PC-3 (cell line): ENCODE data around the gene SETMAR. TPM values are rescaled to one million over a fixed set of nuclear protein-coding genes. Genes with fewer than 3 reads are reported as not detected.

Experiments
- ATAC-seq: fragments of 200-7000 bp; cut with Tn5 transposase; 2 replicates; pipeline ENCODE4 v1.9.1; 2020; ENCODE audit warnings: mild to moderate bottlenecking, moderate library complexity
- Bru-seq: library from RNA; stranded (reverse); fragments of 400-500 nt; gene quantifications from one replicate; lab custom pipeline; 2021; lab: Mats Ljungman, UMichigan
- BruChase-seq, 2 experiments: library from RNA; stranded (reverse); fragments of 400-500 nt; gene quantifications; one replicate each; lab custom pipeline; 2021; lab: Mats Ljungman, UMichigan
- BruUV-seq: library from RNA; stranded (reverse); fragments of 400-500 nt; replicated peaks from 2 replicates; lab custom pipeline; 2021; lab: Mats Ljungman, UMichigan
- CTCF ChIA-PET: fragments of 300-600 bp; sonication (Branson Sonifier 250); formaldehyde crosslinking; loops from one replicate; lab custom pipeline; 2022; ENCODE audit warnings: antibody characterized with exemption; lab: Charles Lee
- POLR2A ChIA-PET: fragments of 300-600 bp; sonication (Branson Sonifier 250); formaldehyde crosslinking; loops from one replicate; lab custom pipeline; 2022; ENCODE audit warnings: antibody characterized with exemption; ENCODE audit not compliant: unreplicated experiment; lab: Charles Lee
- DNase-seq: peaks from one replicate; pipeline ENCODE4 v3.0.0-alpha.2; 2015
- H2AFZ ChIP-seq: fragments of 300-600 bp; sonication (generic); 2 replicates; pipeline ENCODE4 v1.6.0; 2016; ENCODE audit warnings: antibody characterized with exemption, low read length
- H3F3A ChIP-seq: fragments of 300-600 bp; sonication (generic); one replicate; pipeline ENCODE4 v1.6.0; 2017; ENCODE audit warnings: antibody characterized with exemption, low read length, control low read depth, mild to moderate bottlenecking; ENCODE audit not compliant: unreplicated experiment
- H3K27ac ChIP-seq: fragments of 300-600 bp; sonication (generic); 2 replicates; pipeline ENCODE4 v1.5.1; 2016; ENCODE audit warnings: mild to moderate bottlenecking, low read length
- H3K27me3 ChIP-seq: fragments of 300-600 bp; sonication (generic); 2 replicates; pipeline ENCODE4 v1.6.1; 2016; ENCODE audit warnings: low read length, mixed read lengths
- H3K36me3 ChIP-seq: fragments of 300-600 bp; sonication (generic); 2 replicates; pipeline ENCODE4 v1.6.1; 2016; ENCODE audit warnings: low read depth, mixed run types, low read length, mixed read lengths
- H3K4me1 ChIP-seq: fragments of 300-600 bp; sonication (generic); 2 replicates; pipeline ENCODE4 v1.5.1; 2016; ENCODE audit warnings: low read length; ENCODE audit not compliant: insufficient read depth
- H3K4me2 ChIP-seq: fragments of 300-600 bp; sonication (generic); 2 replicates; pipeline ENCODE4 v1.6.0; 2016; ENCODE audit warnings: low read length
- H3K4me3 ChIP-seq: fragments of 300-600 bp; sonication (generic); 2 replicates; pipeline ENCODE4 v1.5.1; 2016; ENCODE audit warnings: mild to moderate bottlenecking, low read length, mixed read lengths
- H3K79me2 ChIP-seq: fragments of 300-600 bp; sonication (generic); 2 replicates; pipeline ENCODE4 v1.6.1; 2017; ENCODE audit warnings: low read length, mixed read lengths
- H3K9ac ChIP-seq: fragments of 300-600 bp; sonication (generic); 2 replicates; pipeline ENCODE4 v1.6.0; 2016; ENCODE audit warnings: mild to moderate bottlenecking, low read length
- H3K9me2 ChIP-seq: fragments of 300-600 bp; sonication (generic); replicated peaks from 2 replicates; pipeline ENCODE4 v1.6.1; 2016; ENCODE audit warnings: mixed run types, low read length, mixed read lengths
- H3K9me3 ChIP-seq: fragments of 300-600 bp; sonication (generic); 2 replicates; pipeline ENCODE4 v1.6.1; 2016; ENCODE audit warnings: low read length, mixed read lengths
- H4K20me1 ChIP-seq: fragments of 300-600 bp; sonication (generic); 2 replicates; pipeline ENCODE4 v1.6.1; 2016; ENCODE audit warnings: low read length, mixed read lengths
- CTCF ChIP-seq: fragments of 300-600 bp; sonication (generic); conservative IDR thresholded peaks from 2 replicates; pipeline ENCODE4 v1.5.1; 2017; ENCODE audit warnings: antibody characterized with exemption, low read depth, mild to moderate bottlenecking, low read length
- EZH2 ChIP-seq: fragments of 300-600 bp; sonication (generic); IDR thresholded peaks from one replicate; pipeline ENCODE4 v1.6.1; 2017; ENCODE audit warnings: antibody characterized with exemption, mild to moderate bottlenecking, low read length; ENCODE audit not compliant: unreplicated experiment
- EZH2phosphoT487 ChIP-seq: fragments of 300-600 bp; sonication (generic); IDR thresholded peaks from 2 replicates; pipeline ENCODE4 v1.6.1; 2018; ENCODE audit warnings: mild to moderate bottlenecking, antibody characterized with exemption, low read length, borderline replicate concordance
- intact Hi-C: fragments of 100-400 bp; cut with micrococcal nuclease; formaldehyde crosslinking; loops from 2 replicates; pipeline ENCODE4 v1.9.0; 2023
- long read RNA-seq: library from polyadenylated mRNA; unstranded; transcript quantifications from one replicate; pipeline ENCODE4 v2.0.0, GENCODE V29; 2021; ENCODE audit not compliant: unreplicated experiment
- total RNA-seq: library from RNA; depleted of rRNA; stranded (reverse); fragments of >200 nt; gene quantifications from 2 replicates; pipeline ENCODE4 v1.2.3, GENCODE V29; 2014; rRNA removed

SETMAR gene
- total RNA-seq (12.8 and 17.5 TPM in 2 replicates), Bru-seq, nascent RNA (percentile 70 among the genes with signal in this experiment), BruChase-seq, experiment 1, labeled RNA remaining after a 6-hour chase (percentile 50 among the genes with signal in this experiment), BruChase-seq, experiment 2, labeled RNA remaining after a 2-hour chase (percentile 60 among the genes with signal in this experiment)
- long read RNA-seq, partial matches to known transcripts: 1 of 8 reads
- long read RNA-seq, other reads (novel, unspliced or antisense): 3 of 8 reads

GRCh38 chr3:4303187-4304123 is at the start of gene SETMAR:
Gene SETMAR (plus strand): TSS chr3:4303369. CDS start chr3:4303371, 2 bp downstream.
- H3K9ac ChIP-seq: peak within 1 kb of the TSS; percentile 84
- ATAC-seq: peak; percentile 94
- DNase-seq: peak; percentile 85
- peak within 1 kb of the TSS; percentile 98 for H2AFZ ChIP-seq
- no peaks in the 10 kb centered on the region for H3K9me2 ChIP-seq
- CTCF ChIA-PET: no interaction called here
- peak within 1 kb of the TSS; percentile 99 for H3K4me2 ChIP-seq
- H3K79me2 ChIP-seq: peaks cover 17% of the 10 kb centered on the region
- TF ChIP-seq CTCF (no peak), EZH2 (no peak), EZH2phosphoT487 (no peak)
- H3K27ac ChIP-seq: peak within 1 kb of the TSS; percentile 47
- peak within 1 kb of the TSS; percentile 89 for H3K4me3 ChIP-seq
- POLR2A ChIA-PET: no interaction called here
- H3F3A ChIP-seq: no peaks in the 10 kb centered on the region
- H4K20me1 ChIP-seq: no peaks in the 10 kb centered on the region
- H3K4me1 ChIP-seq: peaks cover 9% of the 10 kb centered on the region; the same call in 1 of the 2 replicates
- no peaks in the 10 kb centered on the region for H3K27me3 ChIP-seq
- intact Hi-C loops: no loop called here
- H3K36me3 ChIP-seq: no peaks in the 10 kb centered on the region
- TSS peak; percentile 44 for BruUV-seq
- no peaks in the 10 kb centered on the region for H3K9me3 ChIP-seq

GRCh38 chr3:4261406-4261805 is 41.8 kb upstream of the SETMAR start:
- Histone ChIP-seq H3K79me2 (no peaks in the 10 kb centered on the region), H3K27me3 (no peaks in the 10 kb centered on the region), H3K4me3 (no peak overlapping the region), H2AFZ (no peak overlapping the region), H4K20me1 (no peaks in the 10 kb centered on the region), H3K4me1 (no peaks in the 10 kb centered on the region), H3K4me2 (no peak overlapping the region), H3K9ac (no peak overlapping the region), H3K27ac (no peak overlapping the region), H3K9me3 (no peaks in the 10 kb centered on the region), H3F3A (no peaks in the 10 kb centered on the region), H3K36me3 (no peaks in the 10 kb centered on the region), H3K9me2 (no peaks in the 10 kb centered on the region)
- TF ChIP-seq EZH2phosphoT487: no peak
- no peak for TF ChIP-seq EZH2
- no peak for TF ChIP-seq CTCF
- ATAC-seq (no peak), DNase-seq (no peak)
- BruUV-seq: no TSS peak
- ChIA-PET POLR2A (no interaction called here), CTCF (no interaction called here)
- intact Hi-C loops: no loop called here
